HUDEP-2 (cell line): Measurements from ENCODE around the gene LILRA6.
"Not testable (repeated sequence)": the region's sequence is repeated elsewhere in the genome, so short reads cannot be mapped to it uniquely, and the experiment has no call there.

ENCODE experiments used
- DNase-seq, 76 experiments: peaks; one replicate each; lab custom pipeline; 2025; ENCODE audit not compliant: unreplicated experiment in 76 of 76; lab: John Stamatoyannopoulos, UW

The LILRA6 gene

DNA sequence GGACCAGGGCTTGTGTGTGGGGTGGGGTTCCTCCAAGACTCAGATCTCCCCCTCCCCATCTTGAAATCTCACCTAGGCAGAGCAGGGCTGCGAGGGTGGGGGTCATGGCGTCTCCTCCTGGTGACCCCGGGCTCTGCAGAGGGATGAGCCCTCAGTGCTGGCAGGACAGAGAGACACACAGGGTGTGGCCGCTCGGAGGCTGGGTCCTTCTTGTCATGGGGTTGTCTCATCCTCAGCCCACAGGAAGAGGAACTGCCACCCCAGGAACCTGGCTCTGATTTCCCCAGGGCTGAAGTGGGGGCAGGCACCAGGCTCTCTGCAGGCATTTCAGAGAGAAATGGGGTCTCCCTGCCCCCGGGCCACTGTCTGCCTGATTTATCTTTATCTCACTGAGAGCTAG lies at the start of gene LILRA6:
Gene LILRA6 (minus strand): TSS at position 145 of the 400 bp plus-strand sequence.
- DNase-seq: not testable (repeated sequence)

GRCh38 chr19:54289160-54289559 lies 46.6 kb upstream of the LILRA6 start:
- not testable (repeated sequence) for DNase-seq

DNA sequence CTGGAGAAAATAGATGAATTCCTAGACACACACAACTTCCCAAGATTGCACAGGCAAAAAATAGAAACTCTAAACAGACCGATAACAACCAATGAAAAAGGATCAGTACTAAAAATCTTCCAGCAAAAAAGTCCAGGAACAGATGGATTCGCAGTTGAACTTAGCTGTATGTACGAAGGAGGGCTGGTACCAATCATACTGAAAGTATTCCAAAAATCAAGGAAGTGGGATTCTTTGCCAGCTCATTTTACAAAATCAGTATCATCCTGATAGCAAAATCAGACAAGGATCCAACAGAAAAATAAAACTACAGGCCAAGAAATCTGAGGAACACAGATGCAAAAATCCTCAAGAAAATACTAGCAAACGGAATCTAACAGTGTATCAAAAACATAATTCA lies 44.9 kb upstream of the LILRA6 start:
- DNase-seq: no peak

DNA sequence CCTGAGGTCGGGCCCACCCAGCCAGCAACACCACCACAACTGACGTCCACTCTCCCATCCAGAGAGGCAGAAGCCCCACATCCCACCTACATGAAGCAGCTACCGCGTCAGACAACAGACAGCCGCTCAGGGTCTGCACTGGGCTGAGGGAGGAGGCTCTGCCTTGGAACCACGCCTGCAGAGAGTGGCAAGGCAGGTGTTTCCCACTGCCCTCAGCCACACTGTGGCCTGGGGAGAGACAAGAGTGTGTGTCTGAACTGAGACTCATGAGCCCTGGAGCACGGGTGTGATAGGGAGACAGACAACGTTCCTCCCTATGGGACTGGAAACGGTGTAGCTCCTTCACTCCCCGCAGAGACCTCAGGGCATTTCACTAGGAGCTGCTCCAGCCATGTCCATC lies 43.7 kb upstream of the LILRA6 start:
- DNase-seq: not testable (repeated sequence)

DNA sequence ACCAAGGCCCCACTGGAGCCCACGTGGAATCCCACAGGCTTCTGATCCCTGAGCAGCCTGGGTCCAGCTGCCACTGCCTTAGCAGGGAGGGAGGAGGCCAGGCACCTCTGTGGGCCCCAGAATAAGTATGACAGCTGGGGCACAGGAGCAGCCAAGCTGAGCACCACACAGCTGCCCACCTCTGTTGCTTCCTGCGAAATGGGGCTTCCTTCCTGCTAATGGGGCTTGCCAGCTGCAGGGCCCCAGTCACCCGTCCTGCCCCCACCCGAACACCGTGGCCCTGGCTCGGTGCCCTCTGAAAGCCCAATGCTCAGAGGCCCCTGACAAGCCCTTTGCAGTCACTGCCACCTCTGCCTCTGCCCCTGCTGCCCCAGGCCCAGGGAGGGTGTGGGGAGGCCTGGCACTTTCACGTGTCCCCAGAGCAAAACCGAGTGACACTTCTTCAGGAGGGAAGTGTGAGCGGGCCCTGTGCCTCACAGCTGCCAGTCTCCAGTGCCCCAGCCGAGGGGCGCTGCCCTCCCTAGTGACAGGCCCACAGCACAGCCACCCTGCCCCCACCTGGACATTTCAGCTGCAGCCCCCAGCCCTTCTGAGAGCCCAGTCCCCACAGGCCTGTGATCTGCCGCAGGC lies 43.0 kb upstream of the LILRA6 start:
- not testable (repeated sequence) for DNase-seq

DNA sequence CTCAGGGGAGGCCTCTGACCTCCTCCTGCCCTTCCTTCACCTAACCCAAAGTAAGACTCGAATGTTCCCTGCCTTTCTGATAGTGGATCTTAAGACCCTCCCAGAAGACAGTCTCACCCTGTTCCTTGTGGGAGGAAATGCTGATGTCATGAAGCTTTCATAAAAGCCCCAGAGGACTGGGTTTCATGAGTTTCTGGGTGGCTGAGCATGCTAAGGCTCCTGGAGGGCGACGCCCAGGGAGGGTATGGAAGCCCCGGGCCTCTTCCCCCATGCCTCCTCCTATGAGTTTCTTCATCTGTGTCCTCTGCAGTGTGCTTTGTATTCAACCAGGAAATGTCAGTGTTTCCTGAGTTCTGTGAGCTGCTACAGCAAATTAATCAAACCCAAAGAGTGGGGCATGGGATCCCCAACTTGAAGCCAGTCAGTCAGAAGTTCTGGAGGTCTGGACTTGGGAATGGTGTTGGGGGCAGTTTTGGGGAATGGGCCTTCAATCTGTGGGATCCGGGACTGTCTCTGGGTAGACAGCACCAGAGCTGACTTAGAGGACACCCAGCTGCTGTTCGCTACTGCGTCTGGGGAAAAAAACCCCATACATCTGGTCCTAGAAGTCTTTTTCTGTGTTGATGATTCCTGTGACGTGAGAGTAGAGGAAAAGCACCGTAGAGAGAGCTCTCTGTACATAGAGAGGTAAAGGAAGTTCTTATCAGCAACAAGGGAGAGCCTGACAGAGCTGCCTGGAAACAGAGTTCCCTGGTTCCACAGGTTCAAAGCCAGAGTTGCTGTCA lies 40.3 kb upstream of the LILRA6 start:
- no peak for DNase-seq

DNA sequence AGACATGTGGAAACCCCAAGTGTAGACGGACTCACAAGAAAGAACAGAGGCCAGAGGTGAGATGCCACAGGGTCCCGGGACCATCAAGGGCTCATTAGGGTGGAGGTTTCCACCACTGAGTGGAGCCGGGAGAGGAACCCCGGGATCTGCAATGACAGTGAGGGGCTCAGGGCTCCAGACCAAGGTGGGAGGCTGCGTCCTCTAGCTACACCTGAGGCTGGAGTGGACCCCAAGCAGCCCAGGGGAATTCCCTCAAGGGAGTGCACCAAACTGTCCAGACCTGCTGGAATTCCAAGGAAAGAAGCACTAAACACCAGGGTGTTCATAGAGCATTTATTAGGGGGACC lies 39.1 kb upstream of the LILRA6 start:
- DNase-seq: not testable (repeated sequence)

DNA sequence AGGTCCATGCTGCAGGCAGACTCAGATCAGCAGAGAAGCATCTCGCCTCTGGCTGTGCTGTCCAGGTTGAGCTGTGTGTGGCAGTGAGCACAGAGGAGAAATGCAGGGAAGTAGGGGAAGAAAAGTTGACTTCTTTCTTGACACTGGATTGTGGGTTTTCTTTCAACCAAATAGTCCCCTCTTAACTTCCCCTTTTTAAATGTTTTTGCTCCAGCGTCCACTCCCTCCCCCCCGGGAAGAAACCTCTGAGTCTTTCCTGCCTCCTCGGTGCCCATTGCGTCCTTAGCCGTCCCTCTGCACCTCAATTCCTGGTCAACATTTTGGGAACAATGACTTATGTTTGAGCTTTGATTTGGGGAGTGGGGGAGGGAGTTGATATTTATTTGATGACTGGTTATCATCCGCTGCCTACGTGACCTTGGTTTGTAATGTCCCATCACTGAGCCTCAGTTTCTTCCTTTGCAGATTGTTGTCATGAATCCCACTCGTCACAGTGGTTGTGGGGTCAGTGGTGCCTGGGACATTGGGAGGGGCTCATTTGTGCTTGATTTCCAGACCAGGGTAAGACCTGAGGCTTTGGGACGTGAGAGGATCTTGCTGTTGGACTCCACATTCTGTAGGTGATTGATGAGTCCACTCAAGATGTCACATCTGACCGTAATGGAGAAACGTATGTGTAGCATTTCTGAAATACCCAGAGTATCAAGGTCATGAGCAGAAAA lies 38.6 kb upstream of the LILRA6 start, which contains the start of gene LILRB2:
Gene LILRB2 (minus strand): TSS at position 104 of the 722 bp plus-strand sequence. CDS start 614 bp downstream, outside the sequence.
- no peak for DNase-seq

DNA sequence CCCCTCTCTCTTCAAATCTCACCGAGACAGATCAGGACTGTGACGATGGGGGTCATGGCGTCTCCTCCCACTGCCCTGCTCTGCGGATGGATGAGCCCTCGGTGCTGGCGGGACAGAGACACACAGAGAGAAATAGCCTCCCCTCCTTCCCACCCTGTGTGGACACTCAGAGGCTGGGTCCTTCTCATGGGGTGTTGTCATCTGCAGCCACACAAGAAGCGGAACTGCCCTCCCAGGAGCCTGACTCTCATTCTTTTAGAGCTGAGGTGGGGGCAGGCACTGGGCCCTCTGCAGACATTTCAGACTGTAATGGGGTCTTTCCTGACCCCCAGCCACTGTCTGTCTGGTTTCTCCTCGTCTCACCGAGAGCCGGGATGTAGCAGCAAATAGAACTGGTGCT lies 37.9 kb upstream of the LILRA6 start:
- not testable (repeated sequence) for DNase-seq

DNA sequence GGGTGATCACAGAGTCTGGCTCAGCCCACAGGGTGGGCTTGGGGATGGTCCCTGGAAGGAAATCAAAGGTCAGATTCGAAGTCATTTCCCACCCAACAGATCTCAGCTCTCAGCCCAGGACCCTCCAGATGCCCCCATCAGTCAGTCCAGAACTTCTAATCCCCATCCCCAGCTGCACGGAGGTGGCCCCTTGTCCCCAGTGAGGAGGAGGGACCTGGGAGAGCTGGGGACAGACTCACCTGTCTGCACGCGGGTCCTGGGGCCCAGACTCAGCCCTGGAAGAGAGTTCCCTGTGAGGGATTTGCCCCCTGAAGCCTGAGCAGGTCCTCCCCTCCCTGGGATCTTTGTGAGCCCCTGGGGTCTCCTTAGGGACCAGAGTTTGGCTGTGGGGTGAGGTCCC lies 37.4 kb upstream of the LILRA6 start:
- DNase-seq: not testable (repeated sequence)

DNA sequence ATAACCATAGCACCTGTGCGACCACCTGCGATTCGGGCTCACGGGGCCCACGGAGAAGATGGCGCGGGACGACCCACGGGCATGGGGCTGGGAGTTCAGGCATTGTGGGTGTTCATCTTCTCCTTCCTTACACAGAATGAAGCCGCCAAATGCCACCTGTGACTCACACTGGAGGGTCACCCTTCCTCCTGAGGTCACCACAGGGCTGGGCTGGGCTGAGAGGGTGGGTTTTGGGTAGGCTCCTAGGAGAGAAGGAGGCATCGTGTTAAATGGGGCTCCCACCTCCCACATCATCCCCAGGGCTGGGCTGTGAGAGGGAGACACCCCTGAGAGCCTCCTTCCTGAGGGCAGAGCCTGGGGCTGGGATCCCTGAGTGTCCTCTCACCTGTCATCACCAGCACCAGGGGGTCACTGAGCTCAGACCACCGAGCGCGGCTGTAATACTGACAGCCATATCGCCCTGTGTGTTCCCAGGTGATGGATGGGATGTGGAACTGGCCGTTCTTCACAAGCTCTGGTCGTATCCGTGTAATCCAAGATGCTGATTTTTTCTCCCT lies 36.9 kb upstream of the LILRA6 start:
- DNase-seq: no peak

- DNase-seq: not testable (repeated sequence)
Measured at GRCh38 chr19:54278571-54279195, 36.1 kb upstream of the LILRA6 start.

GRCh38 chr19:54278056-54278455 lies 35.5 kb upstream of the LILRA6 start:
- DNase-seq: not testable (repeated sequence)

- not testable (repeated sequence) for DNase-seq
Measured at GRCh38 chr19:54277111-54277615, 34.6 kb upstream of the LILRA6 start.

GRCh38 chr19:54275951-54276350 lies 33.4 kb upstream of the LILRA6 start:
- no peak for DNase-seq

GRCh38 chr19:54274516-54274915 lies 31.9 kb upstream of the LILRA6 start:
- not testable (repeated sequence) for DNase-seq

- DNase-seq: no peak
Measured at GRCh38 chr19:54273821-54274220, 31.2 kb upstream of the LILRA6 start.

GRCh38 chr19:54272181-54272580 lies 29.6 kb upstream of the LILRA6 start:
- DNase-seq: not testable (repeated sequence)

GRCh38 chr19:54271587-54271986 lies 29.0 kb upstream of the LILRA6 start:
- DNase-seq: not testable (repeated sequence)

DNA sequence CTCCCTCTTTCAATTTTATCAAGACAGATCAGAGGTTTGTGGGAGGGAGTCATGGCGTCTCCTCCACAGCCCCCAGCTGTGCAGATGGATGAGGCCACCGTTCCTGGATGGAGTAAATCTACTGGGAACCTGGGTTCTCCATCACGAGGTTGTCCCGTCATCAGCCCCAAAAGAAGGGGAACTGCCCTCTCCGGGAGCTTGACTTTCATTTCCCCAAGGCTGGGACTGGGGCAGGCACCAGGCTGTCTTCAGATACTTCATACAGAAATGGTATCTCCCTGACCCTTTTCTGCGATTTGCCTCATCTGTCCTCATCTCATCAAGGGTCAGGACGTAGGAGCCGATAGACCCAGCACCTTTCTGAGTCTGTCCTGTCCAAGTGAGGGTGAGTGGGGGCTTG lies 28.5 kb upstream of the LILRA6 start:
- no peak for DNase-seq
